Measurements from ENCODE around the gene ACSM6. TPM values are rescaled to one million over a fixed set of nuclear protein-coding genes. Genes with fewer than 3 reads are reported as not detected.
A peak's percentile ranks its signal among the peaks of the same experiment; 100 is the strongest.

ACSM6 gene
- total and polyA plus RNA-seq, 2 of the 8 experiments (the other 6 are each of a cell fraction or from before 2014, with no cell fraction given) = 0.33 TPM; not detected in 1

- Histone ChIP-seq H3K23ac (ENCODE audit: insufficient read length) (no peak overlapping the region), H2BK12ac (ENCODE audit: low read depth, low read length) (no peak overlapping the region), H3K4me3 (ENCODE audit: extremely low read depth in 1 of 4, insufficient read depth in 2 of 4, low read depth in 3 of 4, low read length in 4 of 4) (no peak overlapping the region), H3K23me2 (ENCODE audit: low read depth, low read length) (no peaks in the 10 kb centered on the region), H2AK5ac (ENCODE audit: low read depth, low read length) (no peak overlapping the region), H2BK15ac (ENCODE audit: low read length) (no peak overlapping the region), H3K27me3 (replicated peaks in 1 of 4; ENCODE audit: control insufficient read depth in 3 of 4, extremely low read depth in 1 of 4, insufficient read depth in 3 of 4, low read length in 3 of 4) (no peaks in the 10 kb centered on the region), H3K18ac (ENCODE audit: extremely low read depth, low read length) (no peak overlapping the region), H4K91ac (replicated peaks; ENCODE audit: insufficient read length, low read length) (no peak overlapping the region), H3K14ac (ENCODE audit: insufficient read length) (no peak overlapping the region), H3K27ac (ENCODE audit: low read depth, low read length) (no peak overlapping the region), H3K4me1 (replicated peaks in 1 of 4; ENCODE audit: control insufficient read depth in 3 of 4, insufficient read depth in 4 of 4, low read length in 3 of 4) (peaks cover 0 to 11% (median 2%) of the 10 kb centered on the region in 4 experiments; a peak in 4 of 7 replicates), H4K8ac (ENCODE audit: extremely low read depth, insufficient read depth, low read length) (no peak overlapping the region), H3K79me2 (ENCODE audit: control insufficient read depth in 1 of 2, insufficient read depth in 2 of 2, low read length in 2 of 2) (peaks cover 0 to 34% of the 10 kb centered on the region in 2 experiments; a peak in 2 of 4 replicates), H3K36me3 (ENCODE audit: control insufficient read depth in 2 of 4, insufficient read depth in 4 of 4, low read length in 3 of 4) (peaks cover 5 to 21% (median 15%) of the 10 kb centered on the region in 4 experiments), H3K79me1 (ENCODE audit: low read depth, low read length) (peaks cover 4% of the 10 kb centered on the region; the same call in 1 of the 2 replicates), H4K20me1 (replicated peaks in 1 of 2; ENCODE audit: control insufficient read depth in 1 of 2, insufficient read depth in 2 of 2, low read length in 2 of 2) (no peaks in the 10 kb centered on the region), H3K4ac (replicated peaks; ENCODE audit: insufficient read length, low read depth, low read length) (no peak overlapping the region), H3K4me2 (ENCODE audit: insufficient read depth in 1 of 2, low read depth in 2 of 2, low read length in 2 of 2) (no peak overlapping the region), H3K9ac (replicated peaks in 1 of 4; ENCODE audit: extremely low read depth in 1 of 4, low read depth in 3 of 4, low read length in 3 of 4) (no peak overlapping the region), H4K5ac (ENCODE audit: insufficient read length, low read depth, low read length) (no peak overlapping the region), H2BK20ac (ENCODE audit: low read length) (no peak overlapping the region), H2AFZ (ENCODE audit: low read length) (no peak overlapping the region), H2BK120ac (replicated peaks; ENCODE audit: low read depth, low read length) (no peak overlapping the region), H2BK5ac (ENCODE audit: low read depth, low read length) (no peak overlapping the region), H3K9me3 (ENCODE audit: insufficient read depth in 2 of 2, low read depth in 1 of 2, low read length in 1 of 2) (no peaks in the 10 kb centered on the region), H3K56ac (replicated peaks; ENCODE audit: insufficient read length, low read depth, low read length) (no peak overlapping the region)
- WGBS, 2 experiments (ENCODE audit: extremely low coverage in 1 of 2, insufficient coverage in 1 of 2, insufficient read length in 1 of 2, insufficient replicate concordance in 2 of 2, low coverage in 1 of 2, low lambda C conversion rate in 2 of 2, missing lambda C conversion rate in 1 of 2) = 79% methylated on average over 3 of the region's 3 CpGs; no CpG with 5 or more reads in 1 of the 2 experiments
- DNase-seq (ENCODE audit: low read depth in 1 of 2, low spot score in 2 of 2) (peak in 1 of 2 experiments; percentile 45), FAIRE-seq (no peak)
- CTCF ChIA-PET (ENCODE audit: partially characterized antibody) = interaction anchor here (0.6 to 1.5 kb wide), 14 partner anchors 10 to 125 kb away, joined by 3 to 5 read pairs (median 3); partner anchors contain the start of gene ACSM6
- TF ChIP-seq SIX5 (IDR thresholded peaks at IDR 0.05; ENCODE audit: low read depth, low read length) = no peak
- TF ChIP-seq SP1 (IDR thresholded peaks at IDR 0.05; ENCODE audit: low read depth, low read length) = no peak
- TF ChIP-seq RXRA (IDR thresholded peaks at IDR 0.05; ENCODE audit: insufficient read depth, low read depth, low read length) = no peak
- no peak for TF ChIP-seq TAF1 (IDR thresholded peaks at IDR 0.05; ENCODE audit: low read depth, low read length)
- TF ChIP-seq NRF1 (IDR thresholded peaks at IDR 0.05; ENCODE audit: low read depth, low read length) = no peak
- TF ChIP-seq POU5F1 (IDR thresholded peaks at IDR 0.05; ENCODE audit: low read depth, low read length) = no peak
- TF ChIP-seq SP2 (IDR thresholded peaks at IDR 0.05; ENCODE audit: low read length) = no peak
- TF ChIP-seq KDM4A (IDR thresholded peaks at IDR 0.05; ENCODE audit: low read depth, low read length, severe bottlenecking) = no peak
- TF ChIP-seq RFX5 (IDR thresholded peaks at IDR 0.05; ENCODE audit: borderline replicate concordance, low read depth, low read length) = no peak
- POLR2A ChIA-PET (ENCODE audit: partially characterized antibody) = interaction anchor here (0.9 kb wide), 1 partner anchor 46 kb away, joined by 5 read pairs; no protein-coding TSS in a partner anchor
These were observed 55.4 kb downstream of the ACSM6 start for GRCh38 chr10:95249467-95249866.

All from H1 (cell line).